Spleen (tissue), 11 donors: Measurements from ENCODE around the gene RAD1. TPM values are rescaled to one million over a fixed set of nuclear protein-coding genes. Genes with fewer than 3 reads are reported as not detected.

ENCODE experiments used
- DNase-seq: peaks from one replicate; pipeline ENCODE4 v3.0.0-alpha.2; 2020
- H3K27ac ChIP-seq, 8 donors: fragments of 200-600 bp; sonication (generic) in 7 of 8; 1 replicate in 4 of 8; 2 replicates in 4 of 8; pipeline versions ENCODE4 v1.5.0 to v1.8.0; 2016 to 2021; ENCODE audit warnings: inconsistent platforms in 4 of 8, mild to moderate bottlenecking in 4 of 8, moderate library complexity in 1 of 8
- H3K27me3 ChIP-seq, 7 donors: fragments of 200-600 bp; sonication (generic) in 6 of 7; replicated peaks in 1 of 7; 1 replicate in 4 of 7; 2 replicates in 3 of 7; pipeline versions ENCODE4 v1.5.0 to v1.8.0; 2016 to 2021; ENCODE audit warnings: inconsistent platforms in 3 of 7, mild to moderate bottlenecking in 1 of 7
- H3K36me3 ChIP-seq, 6 donors: fragments of 200-600 bp; sonication (generic) in 5 of 6; 1 replicate in 4 of 6; 2 replicates in 2 of 6; pipeline versions ENCODE4 v1.5.0 to v1.8.0; 2016 to 2021; ENCODE audit warnings: inconsistent platforms in 2 of 6
- H3K4me1 ChIP-seq, 6 donors: fragments of 200-600 bp; sonication (generic) in 5 of 6; 1 replicate in 3 of 6; 2 replicates in 3 of 6; pipeline versions ENCODE4 v1.5.0 to v1.8.0; 2016 to 2021; ENCODE audit warnings: inconsistent platforms in 3 of 6
- H3K4me3 ChIP-seq, 8 donors: fragments of 200-600 bp; sonication (generic) in 7 of 8; 1 replicate in 4 of 8; 2 replicates in 4 of 8; pipeline versions ENCODE4 v1.5.0 to v1.8.0; 2016 to 2021; ENCODE audit warnings: inconsistent platforms in 4 of 8, mild to moderate bottlenecking in 4 of 8, moderate library complexity in 2 of 8
- H3K9me3 ChIP-seq, 8 donors: fragments of 200-600 bp; sonication (generic) in 7 of 8; 1 replicate in 4 of 8; 2 replicates in 4 of 8; pipeline versions ENCODE4 v1.5.0 to v1.8.0; 2016 to 2021; ENCODE audit warnings: inconsistent platforms in 4 of 8
- CTCF ChIP-seq, 11 experiments: fragments of 200-600 bp in 7 of 11; fragments of 450-650 bp in 4 of 11; sonication (generic) in 4 of 11; IDR thresholded peaks in 8 of 11; conservative IDR thresholded peaks in 3 of 11; 1 replicate in 7 of 11; 2 replicates in 4 of 11; pipeline versions ENCODE4 v1.4.0 to v1.8.0; 2016 to 2021; ENCODE audit warnings: antibody characterized with exemption in 11 of 11, inconsistent platforms in 4 of 11, mild to moderate bottlenecking in 1 of 11
- POLR2A ChIP-seq, 3 donors: fragments of 450-650 bp; IDR thresholded peaks; one replicate each; pipeline ENCODE4 v1.5.1; 2017; ENCODE audit warnings: antibody characterized with exemption in 3 of 3, mild to moderate bottlenecking in 1 of 3
- POLR2AphosphoS5 ChIP-seq, 3 donors: sonication (generic); formaldehyde crosslinking; IDR thresholded peaks; one replicate each; pipeline ENCODE4 v1.5.1; 2017; ENCODE audit warnings: antibody characterized with exemption in 3 of 3
- WGBS, 5 donors: extraction: QIAGEN DNeasy Blood & Tissue Kit in 3 of 5; methylation state at CpG; one replicate each; pipeline versions ENCODE4 v1.1.5 to v1.1.7; 2013 to 2018; 5-methylcytosine and 5-hydroxymethylcytosine counted together
- intact Hi-C: fragments of 100-400 bp; cut with DNase I; formaldehyde crosslinking; loops from one replicate; pipeline ENCODE4 v1.15.0; 2023; ENCODE audit warnings: low total_unique reads
- polyA plus RNA-seq, 3 donors: library from polyadenylated mRNA; stranded (reverse); fragments of 200-250 nt; gene quantifications; one replicate each; pipeline ENCODE4 v1.2.1, GENCODE V29; 2013
- total RNA-seq, 7 donors: library from RNA; depleted of rRNA in 3 of 7; stranded (reverse); fragments of >200 nt in 3 of 7; fragmentation: NEBNext Ultra II Directional in 4 of 7; extraction: Animal tissue kit (Norgen Biotek cat#: 25700) in 4 of 7; gene quantifications; one replicate each; pipeline versions ENCODE4 v1.1.0 to v1.2.1, GENCODE V29; 2016 to 2021
- donor health status: healthy with polysubstance abuse.
- donor health status: DM: no; HTN: no; CAD: no; lungs with moderate emphysema.
- donor health status: DM: no; HTN: no; CAD: no.
- donor health status: Bipolar disorder and iron deficiency.
- donor health status: healthy.
- donor health status: DM: no; HTN: no; CAD: no.
- donor health status: DM: yes; HTN: yes; CAD: no.

The RAD1 gene
- total and polyA plus RNA-seq, 10 donors: 7.8 to 19.3 (median 13.8) TPM

GRCh38 chr5:34886392-34887119 lies 28.7 kb downstream of the RAD1 start:
- DNase-seq: no peak
- 85 to 92% (median 91%) methylated on average over 3 of the region's 3 CpGs for WGBS, 5 donors
- no peak overlapping the region for H3K4me3 ChIP-seq
- H3K27me3 ChIP-seq: no peaks in the 10 kb centered on the region
- no peaks in the 10 kb centered on the region for H3K9me3 ChIP-seq
- H3K36me3 ChIP-seq: no peaks in the 10 kb centered on the region
- intact Hi-C loops: no loop called here
- no peak for TF ChIP-seq CTCF (IDR thresholded peaks at IDR 0.05 in 8 of 11, conservative IDR thresholded peaks at IDR 0.05 in 3 of 11)
- no peak for TF ChIP-seq POLR2AphosphoS5 (IDR thresholded peaks at IDR 0.05)
- no peak for TF ChIP-seq POLR2A (IDR thresholded peaks at IDR 0.05)
- no peak overlapping the region for H3K27ac ChIP-seq
- no peaks in the 10 kb centered on the region for H3K4me1 ChIP-seq

GRCh38 chr5:34881246-34881645 lies 34.1 kb downstream of the RAD1 start:
- H3K36me3 ChIP-seq: no peaks in the 10 kb centered on the region
- peaks cover 0 to 16% (median 9%) of the 10 kb centered on the region in 8 donors for H3K9me3 ChIP-seq
- H3K4me3 ChIP-seq: no peak overlapping the region
- no peaks in the 10 kb centered on the region for H3K4me1 ChIP-seq
- no peak overlapping the region for H3K27ac ChIP-seq
- H3K27me3 ChIP-seq: no peaks in the 10 kb centered on the region
- no peak for TF ChIP-seq CTCF (IDR thresholded peaks at IDR 0.05 in 8 of 11, conservative IDR thresholded peaks at IDR 0.05 in 3 of 11)
- no peak for TF ChIP-seq POLR2AphosphoS5 (IDR thresholded peaks at IDR 0.05)
- no peak for TF ChIP-seq POLR2A (IDR thresholded peaks at IDR 0.05)
- intact Hi-C loops: no loop called here
- DNase-seq: no peak

- DNase-seq: no peak
- Histone ChIP-seq H3K4me1 (no peaks in the 10 kb centered on the region), H3K27me3 (no peaks in the 10 kb centered on the region), H3K9me3 (peaks cover 0 to 28% (median 20%) of the 10 kb centered on the region in 8 donors), H3K4me3 (no peak overlapping the region), H3K27ac (no peak overlapping the region), H3K36me3 (no peaks in the 10 kb centered on the region)
- intact Hi-C loops: no loop called here
- TF ChIP-seq CTCF (IDR thresholded peaks at IDR 0.05 in 8 of 11, conservative IDR thresholded peaks at IDR 0.05 in 3 of 11): no peak
- no peak for TF ChIP-seq POLR2AphosphoS5 (IDR thresholded peaks at IDR 0.05)
- TF ChIP-seq POLR2A (IDR thresholded peaks at IDR 0.05): no peak
These were observed 39.0 kb downstream of the RAD1 start for GRCh38 chr5:34876275-34876674.

GRCh38 chr5:34870382-34870781 lies 44.9 kb downstream of the RAD1 start:
- Histone ChIP-seq H3K4me1 (peaks cover 0 to 3% (median 0%) of the 10 kb centered on the region in 6 donors), H3K9me3 (peaks cover 0 to 3% (median 1%) of the 10 kb centered on the region in 8 donors), H3K36me3 (no peaks in the 10 kb centered on the region), H3K4me3 (no peak overlapping the region), H3K27me3 (no peaks in the 10 kb centered on the region), H3K27ac (no peak overlapping the region)
- WGBS, 5 donors: 90 to 95% (median 92%) methylated on average over 2 of the region's 2 CpGs
- TF ChIP-seq POLR2A (IDR thresholded peaks at IDR 0.05) (no peak), CTCF (IDR thresholded peaks at IDR 0.05 in 8 of 11, conservative IDR thresholded peaks at IDR 0.05 in 3 of 11) (no peak), POLR2AphosphoS5 (IDR thresholded peaks at IDR 0.05) (no peak)
- no peak for DNase-seq
- intact Hi-C loops: no loop called here
